Subcutaneous abdominal adipose tissue (tissue), 5 donors: ENCODE measurements around the gene ACOT11.

Experiments
- H3K27ac ChIP-seq: one replicate; pipeline ENCODE4 v1.7.0; 2013; ENCODE audit warnings: low read depth, mild to moderate bottlenecking, inconsistent platforms, low read length, moderate library complexity
- H3K27me3 ChIP-seq, 5 donors: one replicate each; pipeline ENCODE4 v1.7.0; 2013; ENCODE audit warnings: low read length in 5 of 5, inconsistent platforms in 1 of 5; ENCODE audit not compliant: control insufficient read depth in 5 of 5, insufficient read depth in 4 of 5
- H3K36me3 ChIP-seq, 5 donors: one replicate each; pipeline ENCODE4 v1.7.0; 2013; ENCODE audit warnings: low read length in 5 of 5; ENCODE audit not compliant: control insufficient read depth in 5 of 5, insufficient read depth in 5 of 5
- H3K4me1 ChIP-seq, 5 donors: one replicate each; pipeline ENCODE4 v1.7.0; 2013; ENCODE audit warnings: low read length in 5 of 5, mild to moderate bottlenecking in 3 of 5, moderate library complexity in 1 of 5; ENCODE audit not compliant: control insufficient read depth in 5 of 5, insufficient read depth in 5 of 5
- H3K4me3 ChIP-seq, 5 donors: one replicate each; pipeline ENCODE4 v1.7.0; 2013; ENCODE audit warnings: low read length in 5 of 5, low read depth in 1 of 5
- H3K9ac ChIP-seq, 5 donors: one replicate each; pipeline ENCODE4 v1.7.0; 2013; ENCODE audit warnings: low read length in 5 of 5, mild to moderate bottlenecking in 4 of 5, moderate library complexity in 3 of 5
- H3K9me3 ChIP-seq, 5 donors: one replicate each; pipeline ENCODE4 v1.7.0; 2013; ENCODE audit warnings: low read length in 5 of 5; ENCODE audit not compliant: control insufficient read depth in 5 of 5
- donor health status: healthy.
- donor health status: healthy.
- donor health status: healthy.
- donor health status: healthy.
- donor health status: healthy.

ACOT11 gene

DNA sequence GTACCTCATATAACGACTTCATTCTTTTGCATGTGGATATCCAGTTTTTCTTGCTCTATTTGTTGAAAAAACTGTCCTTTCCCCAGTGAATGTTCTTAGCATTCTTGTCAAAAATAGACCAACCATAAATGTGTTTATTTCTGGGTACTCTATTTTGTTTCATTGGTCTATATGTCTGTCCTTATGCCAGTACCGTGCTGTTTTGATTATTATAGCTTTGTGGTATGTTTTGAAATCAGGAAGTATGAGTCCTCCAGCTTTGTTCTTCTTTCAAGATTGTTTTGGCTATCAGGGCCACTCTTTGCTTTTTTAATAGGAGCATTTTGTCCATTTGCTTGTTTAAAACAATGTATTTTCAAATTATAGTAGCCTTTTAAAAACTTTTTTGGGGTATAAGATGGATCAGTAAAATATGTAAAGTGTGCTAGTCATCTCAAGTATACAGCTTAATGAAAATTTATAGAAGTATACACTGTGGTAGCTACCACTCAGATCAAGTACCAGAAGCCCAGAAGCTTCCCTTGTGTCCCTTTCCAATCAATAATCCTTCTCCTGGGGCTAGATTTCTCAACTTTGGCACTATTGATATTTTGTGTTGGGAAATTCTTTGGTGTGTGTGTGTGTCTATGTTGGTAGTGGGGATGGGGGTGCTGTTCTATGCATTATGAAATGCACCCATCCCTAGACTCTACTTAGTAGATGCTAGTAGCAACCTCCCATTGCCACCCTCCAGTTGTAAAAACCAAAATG lies 110.3 kb downstream of the ACOT11 start:
- Histone ChIP-seq H3K27ac (no peak overlapping the region), H3K4me1 (no peaks in the 10 kb centered on the region), H3K27me3 (no peaks in the 10 kb centered on the region), H3K36me3 (no peaks in the 10 kb centered on the region), H3K9me3 (peaks cover 2 to 13% (median 9%) of the 10 kb centered on the region in 5 donors), H3K9ac (no peak overlapping the region), H3K4me3 (no peak overlapping the region)
